Loucy (cell line): ENCODE results near the gene RNF41.

Experiments used
- H2AFZ ChIP-seq: fragments of 200-600 bp; sonication (generic); 2 replicates; pipeline ENCODE4 v1.6.0; 2016; ENCODE audit warnings: antibody characterized with exemption, mild to moderate bottlenecking, low read length, moderate library complexity
- H3F3A ChIP-seq: fragments of 200-600 bp; 2 replicates; pipeline ENCODE4 v1.6.0; 2016; ENCODE audit warnings: antibody characterized with exemption, low read depth, mild to moderate bottlenecking
- H3K27me3 ChIP-seq: fragments of 200-600 bp; sonication (generic); 2 replicates; pipeline ENCODE4 v1.6.1; 2014; ENCODE audit warnings: low read length, mild to moderate bottlenecking; ENCODE audit not compliant: insufficient read depth, poor library complexity, severe bottlenecking
- H3K36me3 ChIP-seq: fragments of 200-600 bp; sonication (generic); 2 replicates; pipeline ENCODE4 v1.6.1; 2016; ENCODE audit warnings: low read length; ENCODE audit not compliant: insufficient read depth
- H3K4me1 ChIP-seq: fragments of 200-600 bp; sonication (generic); 2 replicates; pipeline ENCODE4 v1.5.1; 2014; ENCODE audit warnings: low read length, mild to moderate bottlenecking; ENCODE audit not compliant: insufficient read depth, poor library complexity, severe bottlenecking
- H3K4me2 ChIP-seq: fragments of 200-600 bp; sonication (generic); 2 replicates; pipeline ENCODE4 v1.6.0; 2014; ENCODE audit warnings: antibody characterized with exemption, low read length, low read depth, mild to moderate bottlenecking; ENCODE audit not compliant: poor library complexity, severe bottlenecking
- H3K4me3 ChIP-seq: fragments of 200-600 bp; sonication (generic); 2 replicates; pipeline ENCODE4 v1.5.1; 2014; ENCODE audit warnings: low read length, mild to moderate bottlenecking, mixed read lengths; ENCODE audit not compliant: poor library complexity, severe bottlenecking
- H3K79me2 ChIP-seq: fragments of 200-600 bp; sonication (generic); 2 replicates; pipeline ENCODE4 v1.6.1; 2014; ENCODE audit warnings: low read length; ENCODE audit not compliant: insufficient read depth
- H3K9ac ChIP-seq: fragments of 200-600 bp; sonication (generic); 2 replicates; pipeline ENCODE4 v1.6.0; 2014; ENCODE audit warnings: mild to moderate bottlenecking, low read depth, low read length, moderate library complexity; ENCODE audit not compliant: poor library complexity, severe bottlenecking
- H3K9me2 ChIP-seq: fragments of 200-600 bp; sonication (generic); replicated peaks from 2 replicates; pipeline ENCODE4 v1.6.1; 2016; ENCODE audit warnings: low read depth, low read length, mixed read lengths
- H3K9me3 ChIP-seq: fragments of 200-600 bp; sonication (generic); 2 replicates; pipeline ENCODE4 v1.6.1; 2014; ENCODE audit warnings: mild to moderate bottlenecking, antibody characterized with exemption, low read length, low read depth; ENCODE audit not compliant: insufficient read depth
- H4K20me1 ChIP-seq: fragments of 200-600 bp; sonication (generic); 2 replicates; pipeline ENCODE4 v1.6.0; 2014; ENCODE audit warnings: antibody characterized with exemption, low read length, mild to moderate bottlenecking; ENCODE audit not compliant: insufficient read depth, poor library complexity, severe bottlenecking
- EZH2phosphoT487 ChIP-seq: fragments of 200-600 bp; IDR thresholded peaks from 2 replicates; pipeline ENCODE4 v1.6.1; 2018; ENCODE audit warnings: antibody characterized with exemption, mild to moderate bottlenecking, moderate library complexity, borderline replicate concordance
- TF ChIP-seq, protein P1 (sequence below): fragments of 200-600 bp; sonication (generic); conservative IDR thresholded peaks from 2 replicates; pipeline ENCODE4 v1.5.1; 2014; ENCODE audit warnings: mild to moderate bottlenecking, antibody characterized with exemption, low read length

The RNF41 gene

GRCh38 chr12:56242986-56243385 lies 21.3 kb upstream of the RNF41 start:
- TF ChIP-seq, protein P1, sequence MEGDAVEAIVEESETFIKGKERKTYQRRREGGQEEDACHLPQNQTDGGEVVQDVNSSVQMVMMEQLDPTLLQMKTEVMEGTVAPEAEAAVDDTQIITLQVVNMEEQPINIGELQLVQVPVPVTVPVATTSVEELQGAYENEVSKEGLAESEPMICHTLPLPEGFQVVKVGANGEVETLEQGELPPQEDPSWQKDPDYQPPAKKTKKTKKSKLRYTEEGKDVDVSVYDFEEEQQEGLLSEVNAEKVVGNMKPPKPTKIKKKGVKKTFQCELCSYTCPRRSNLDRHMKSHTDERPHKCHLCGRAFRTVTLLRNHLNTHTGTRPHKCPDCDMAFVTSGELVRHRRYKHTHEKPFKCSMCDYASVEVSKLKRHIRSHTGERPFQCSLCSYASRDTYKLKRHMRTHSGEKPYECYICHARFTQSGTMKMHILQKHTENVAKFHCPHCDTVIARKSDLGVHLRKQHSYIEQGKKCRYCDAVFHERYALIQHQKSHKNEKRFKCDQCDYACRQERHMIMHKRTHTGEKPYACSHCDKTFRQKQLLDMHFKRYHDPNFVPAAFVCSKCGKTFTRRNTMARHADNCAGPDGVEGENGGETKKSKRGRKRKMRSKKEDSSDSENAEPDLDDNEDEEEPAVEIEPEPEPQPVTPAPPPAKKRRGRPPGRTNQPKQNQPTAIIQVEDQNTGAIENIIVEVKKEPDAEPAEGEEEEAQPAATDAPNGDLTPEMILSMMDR, result no peak
- TF ChIP-seq EZH2phosphoT487, result no peak
- no peak overlapping the region for H3K4me2 ChIP-seq

GRCh38 chr12:56241424-56242303 lies 19.9 kb upstream of the RNF41 start:
- Histone ChIP-seq H3K9me3 (no peaks in the 10 kb centered on the region), H3K79me2 (no peaks in the 10 kb centered on the region), H3F3A (no peaks in the 10 kb centered on the region), H3K9ac (no peak overlapping the region), H2AFZ (no peak overlapping the region), H3K4me2 (no peak overlapping the region), H3K27me3 (no peaks in the 10 kb centered on the region), H3K9me2 (no peaks in the 10 kb centered on the region), H4K20me1 (no peaks in the 10 kb centered on the region), H3K4me1 (no peaks in the 10 kb centered on the region), H3K36me3 (peaks cover 49% of the 10 kb centered on the region; the same call in 1 of the 2 replicates), H3K4me3 (no peak overlapping the region)
- TF ChIP-seq, protein P1, result no peak
- TF ChIP-seq EZH2phosphoT487, result no peak

More at GRCh38 chr12:56242986-56243385, 21.3 kb upstream of the RNF41 start:
- H3K27me3 ChIP-seq, result no peaks in the 10 kb centered on the region
- H3K4me3 ChIP-seq, result no peak overlapping the region
- peaks cover 61% of the 10 kb centered on the region; the same call in 1 of the 2 replicates for H3K36me3 ChIP-seq
- H3K9me2 ChIP-seq, result no peaks in the 10 kb centered on the region
- H3K79me2 ChIP-seq, result no peaks in the 10 kb centered on the region
- no peak overlapping the region for H2AFZ ChIP-seq
- no peaks in the 10 kb centered on the region for H4K20me1 ChIP-seq
- no peaks in the 10 kb centered on the region for H3K9me3 ChIP-seq
- no peak overlapping the region for H3K9ac ChIP-seq
- no peaks in the 10 kb centered on the region for H3K4me1 ChIP-seq
- no peaks in the 10 kb centered on the region for H3F3A ChIP-seq

- H2AFZ ChIP-seq, result no peak overlapping the region
- H3K27me3 ChIP-seq, result no peaks in the 10 kb centered on the region
- H3K9ac ChIP-seq, result no peak overlapping the region
- H3K4me1 ChIP-seq, result no peaks in the 10 kb centered on the region
- H4K20me1 ChIP-seq, result no peaks in the 10 kb centered on the region
- H3F3A ChIP-seq, result no peaks in the 10 kb centered on the region
- H3K79me2 ChIP-seq, result no peaks in the 10 kb centered on the region
- no peaks in the 10 kb centered on the region for H3K9me3 ChIP-seq
- H3K4me2 ChIP-seq, result no peak overlapping the region
- H3K36me3 ChIP-seq, result peaks cover 20% of the 10 kb centered on the region; the same call in 1 of the 2 replicates
- no peaks in the 10 kb centered on the region for H3K9me2 ChIP-seq
- TF ChIP-seq, protein P1, result no peak
- no peak for TF ChIP-seq EZH2phosphoT487
- no peak overlapping the region for H3K4me3 ChIP-seq
These were observed 15.8 kb upstream of the RNF41 start for GRCh38 chr12:56237552-56237951.
